Measurements from ENCODE around the gene HDAC3. TPM values are rescaled to one million over a fixed set of nuclear protein-coding genes. Genes with fewer than 3 reads are reported as not detected.

The HDAC3 gene
- 59.7 TPM for total RNA-seq (2013)
- 100 to 1,000 TPM in 1 of 3 donors, 10 to 100 TPM in 2; 80.5 to 103 (median 82.3) TPM for polyA plus RNA-seq
- polyA minus RNA-seq, result 27.0 and 27.1 TPM in 2 replicates
- total RNA-seq, result 10.9 to 46.8 (median 35.0) reads per million in 11 experiments

DNA sequence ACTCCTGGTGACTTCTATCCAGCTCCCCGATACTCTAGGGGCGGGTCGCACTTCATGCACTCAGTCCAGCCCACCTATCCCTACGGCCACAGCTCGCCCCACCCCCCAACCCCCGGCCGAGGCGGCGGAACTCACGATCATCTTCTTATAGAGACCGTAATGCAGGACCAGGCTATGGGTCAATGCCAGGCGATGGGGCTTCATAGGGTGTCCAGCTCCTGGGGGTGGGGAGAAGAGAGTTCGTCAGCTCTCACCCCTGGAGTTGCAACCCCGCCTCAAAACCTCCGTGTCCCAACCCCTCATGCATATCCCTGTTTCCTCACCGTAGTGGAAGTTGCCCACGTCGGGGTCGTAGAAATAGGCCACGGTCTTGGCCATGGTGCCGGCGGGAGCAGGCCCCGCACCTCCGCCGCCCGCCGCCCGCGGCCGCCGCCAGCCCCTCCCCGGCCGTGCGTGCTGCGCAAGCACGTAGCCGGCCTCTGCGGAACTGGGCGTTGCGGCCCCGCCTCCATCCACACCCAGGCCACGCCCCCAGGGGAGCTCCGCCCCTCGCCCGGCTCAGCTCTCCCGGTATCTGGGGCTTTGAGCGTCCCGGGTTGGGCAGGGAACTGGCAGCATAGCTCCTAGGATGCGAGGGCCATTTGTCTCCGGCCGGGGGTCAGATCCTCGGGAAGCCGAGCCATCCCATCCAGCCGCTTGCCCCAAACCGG, at the start of gene HDAC3, which contains the start of gene RELL2:
Gene HDAC3 (minus strand): TSS at position 437 of the 710 bp plus-strand sequence. CDS start 59 bp downstream, at position 378.
Gene RELL2 (plus strand): TSS at position 585 of the 710 bp plus-strand sequence. CDS start 1,229 bp downstream, outside the sequence.
- peak within 1 kb of the TSS; percentile 94 for H3K4me2 ChIP-seq (replicated peaks; ENCODE audit: extremely low read depth, low read length, poor library complexity, severe bottlenecking)
- H3K9me3 ChIP-seq (replicated peaks in 1 of 2; ENCODE audit: control insufficient read depth in 1 of 2, insufficient read depth in 1 of 2, low read length in 2 of 2), result no peaks in the 10 kb centered on the region
- peak within 1 kb of the TSS; percentile 94 for H2AFZ ChIP-seq (ENCODE audit: insufficient read depth, low read depth, low read length, poor library complexity, severe bottlenecking)
- intact Hi-C loops (cut with micrococcal nuclease), result loop anchor here (5.0 kb wide), 2 partner anchors 44 to 114 kb away; no protein-coding TSS in a partner anchor
- DNase-seq, result peak; percentile 85
- peaks cover 14 to 25% of the 10 kb centered on the region in 2 donors for H3K36me3 ChIP-seq (replicated peaks in 1 of 2; ENCODE audit: control insufficient read depth in 1 of 2, insufficient read depth in 2 of 2, low read length in 2 of 2)
- no peaks in the 10 kb centered on the region for H3K27me3 ChIP-seq (ENCODE audit: control insufficient read depth in 2 of 2, insufficient read depth in 2 of 2, low read length in 2 of 2)
- Mint-ChIP-seq H3K9me3 (peaks cover 0 to 2% (median 0%) of the 10 kb centered on the region in 7 donors), H3K27ac (peak within 1 kb of the TSS; percentile 84 to 92 (median 87)), H3K4me3 (peak within 1 kb of the TSS; percentile 87 to 93), H3K4me1 (peaks cover 38% of the 10 kb centered on the region), H3K36me3 (peaks cover 23 to 33% of the 10 kb centered on the region in 2 donors), H3K27me3 (ENCODE audit: low read depth in 3 of 3) (peaks cover 0 to 4% (median 0%) of the 10 kb centered on the region in 3 donors)
- H3K27ac ChIP-seq (ENCODE audit: low read depth in 1 of 2, low read length in 2 of 2), result peak within 1 kb of the TSS; percentile 15 to 88
- H3K9ac ChIP-seq (ENCODE audit: insufficient read depth, low read length, poor library complexity, severe bottlenecking), result peak within 1 kb of the TSS; percentile 78
- WGBS (ENCODE audit: insufficient coverage), result under 1% methylated on average over 45 of the region's 55 CpGs
- H3K4me3 ChIP-seq (replicated peaks in 1 of 3; ENCODE audit: low read depth in 2 of 3, low read length in 3 of 3), result peak within 1 kb of the TSS; percentile 59 to 93 (median 86)
- H3K79me2 ChIP-seq (ENCODE audit: insufficient read depth, low read length), result peaks cover 52% of the 10 kb centered on the region
- peaks cover 41 to 51% of the 10 kb centered on the region in 2 donors for H3K4me1 ChIP-seq (ENCODE audit: control insufficient read depth in 1 of 2, insufficient read depth in 2 of 2, low read length in 2 of 2)
- peaks cover 39% of the 10 kb centered on the region for H4K20me1 ChIP-seq (ENCODE audit: insufficient read depth, low read length)
- TF ChIP-seq, protein P1, sequence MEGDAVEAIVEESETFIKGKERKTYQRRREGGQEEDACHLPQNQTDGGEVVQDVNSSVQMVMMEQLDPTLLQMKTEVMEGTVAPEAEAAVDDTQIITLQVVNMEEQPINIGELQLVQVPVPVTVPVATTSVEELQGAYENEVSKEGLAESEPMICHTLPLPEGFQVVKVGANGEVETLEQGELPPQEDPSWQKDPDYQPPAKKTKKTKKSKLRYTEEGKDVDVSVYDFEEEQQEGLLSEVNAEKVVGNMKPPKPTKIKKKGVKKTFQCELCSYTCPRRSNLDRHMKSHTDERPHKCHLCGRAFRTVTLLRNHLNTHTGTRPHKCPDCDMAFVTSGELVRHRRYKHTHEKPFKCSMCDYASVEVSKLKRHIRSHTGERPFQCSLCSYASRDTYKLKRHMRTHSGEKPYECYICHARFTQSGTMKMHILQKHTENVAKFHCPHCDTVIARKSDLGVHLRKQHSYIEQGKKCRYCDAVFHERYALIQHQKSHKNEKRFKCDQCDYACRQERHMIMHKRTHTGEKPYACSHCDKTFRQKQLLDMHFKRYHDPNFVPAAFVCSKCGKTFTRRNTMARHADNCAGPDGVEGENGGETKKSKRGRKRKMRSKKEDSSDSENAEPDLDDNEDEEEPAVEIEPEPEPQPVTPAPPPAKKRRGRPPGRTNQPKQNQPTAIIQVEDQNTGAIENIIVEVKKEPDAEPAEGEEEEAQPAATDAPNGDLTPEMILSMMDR (IDR thresholded peaks at IDR 0.05), result no peak

DNA sequence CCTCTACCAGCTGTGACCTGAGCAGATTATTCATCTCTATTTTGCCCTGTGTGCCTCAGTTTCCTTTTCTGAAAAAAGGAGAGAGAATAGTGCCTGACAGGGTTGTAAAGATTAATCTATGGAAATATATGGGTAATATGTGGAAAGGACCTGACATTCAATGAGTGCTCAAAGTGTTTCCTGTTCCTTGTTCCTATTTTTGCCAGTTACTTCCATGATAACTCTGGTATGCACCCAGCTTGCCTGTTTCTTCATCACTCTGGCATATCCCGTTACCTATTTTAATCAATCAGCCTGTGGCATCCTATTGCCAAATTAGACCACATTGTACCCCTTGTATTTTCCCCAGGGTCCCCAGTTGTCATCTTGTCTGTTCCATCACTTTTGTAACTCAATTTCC, 48.9 kb upstream of the HDAC3 start:
- peaks cover 1 to 3% of the 10 kb centered on the region in 2 donors for H3K36me3 Mint-ChIP-seq
- Histone ChIP-seq H3K27ac (ENCODE audit: low read depth in 1 of 2, low read length in 2 of 2) (no peak overlapping the region), H2AFZ (ENCODE audit: insufficient read depth, low read depth, low read length, poor library complexity, severe bottlenecking) (no peak overlapping the region), H3K9me3 (replicated peaks in 1 of 2; ENCODE audit: control insufficient read depth in 1 of 2, insufficient read depth in 1 of 2, low read length in 2 of 2) (no peaks in the 10 kb centered on the region), H3K4me1 (ENCODE audit: control insufficient read depth in 1 of 2, insufficient read depth in 2 of 2, low read length in 2 of 2) (peaks cover 43 to 48% of the 10 kb centered on the region in 2 donors), H3K79me2 (ENCODE audit: insufficient read depth, low read length) (peaks cover 7% of the 10 kb centered on the region), H3K36me3 (replicated peaks in 1 of 2; ENCODE audit: control insufficient read depth in 1 of 2, insufficient read depth in 2 of 2, low read length in 2 of 2) (no peaks in the 10 kb centered on the region), H3K27me3 (ENCODE audit: control insufficient read depth in 2 of 2, insufficient read depth in 2 of 2, low read length in 2 of 2) (peaks cover 0 to 2% of the 10 kb centered on the region in 2 donors), H3K4me3 (replicated peaks in 1 of 3; ENCODE audit: low read depth in 2 of 3, low read length in 3 of 3) (no peak overlapping the region), H4K20me1 (ENCODE audit: insufficient read depth, low read length) (peaks cover 5% of the 10 kb centered on the region), H3K9ac (ENCODE audit: insufficient read depth, low read length, poor library complexity, severe bottlenecking) (no peak overlapping the region), H3K4me2 (replicated peaks; ENCODE audit: extremely low read depth, low read length, poor library complexity, severe bottlenecking) (no peak overlapping the region)
- peak in 2 of 3 donors; percentile 34 to 49 for DNase-seq
- peaks cover 44% of the 10 kb centered on the region for H3K4me1 Mint-ChIP-seq
- WGBS (ENCODE audit: insufficient coverage), result 0% methylated on average over 1 of the region's 1 CpG
- TF ChIP-seq, protein P1 (IDR thresholded peaks at IDR 0.05), result no peak
- H3K4me3 Mint-ChIP-seq, result no peak overlapping the region
- no peaks in the 10 kb centered on the region for H3K9me3 Mint-ChIP-seq
- H3K27ac Mint-ChIP-seq, result peak overlapping the region in 1 of 7 donors; percentile 31
- H3K27me3 Mint-ChIP-seq (ENCODE audit: low read depth in 3 of 3), result peaks cover 6 to 9% (median 9%) of the 10 kb centered on the region in 3 donors
- intact Hi-C loops (cut with micrococcal nuclease), result no loop called here

All from CD14-positive monocyte (primary cell).